ENCODE results near the gene PYGM. TPM values are rescaled to one million over a fixed set of nuclear protein-coding genes. Genes with fewer than 3 reads are reported as not detected.

The PYGM gene
- total and polyA plus RNA-seq, 2 donors (not counting 3 experiments of a cell fraction or from before 2014, with no cell fraction given) = 0.10 to 0.62 TPM

DNA sequence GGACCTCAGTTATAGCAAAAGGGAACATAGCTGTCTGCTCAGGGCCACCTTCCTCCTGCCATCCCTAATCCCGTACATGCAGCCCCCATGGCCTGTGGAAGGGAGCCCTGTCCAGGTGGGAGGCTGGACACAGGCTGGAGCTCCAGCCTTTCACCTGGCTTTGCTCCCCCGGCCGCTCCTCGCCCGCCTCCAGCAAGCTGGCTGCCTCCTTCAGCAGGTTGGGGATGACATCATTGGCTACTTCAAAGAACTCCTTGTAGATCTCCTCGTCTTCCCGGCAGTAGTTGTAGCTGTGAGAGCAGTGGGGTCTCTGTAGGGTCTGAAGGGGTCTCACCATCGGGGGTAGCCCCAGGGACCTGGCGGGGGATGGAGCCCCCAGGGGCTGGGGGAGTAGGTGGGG is 45.7 kb upstream of the PYGM start:
- Histone ChIP-seq H3K9ac (replicated peaks; ENCODE audit: extremely low read depth, insufficient read depth, low read length) (no peak overlapping the region), H3K4me1 (ENCODE audit: control insufficient read depth, extremely low read depth, insufficient read depth, low read length) (peaks cover 35% of the 10 kb centered on the region), H3K36me3 (ENCODE audit: control insufficient read depth in 2 of 2, extremely low read depth in 1 of 2, insufficient read depth in 2 of 2, low read length in 2 of 2) (peaks cover 0 to 25% of the 10 kb centered on the region in 2 experiments), H3K27ac (ENCODE audit: insufficient read depth, low read depth, low read length) (no peak overlapping the region), H3K79me2 (ENCODE audit: control insufficient read depth, insufficient read depth, low read length) (peaks cover 7% of the 10 kb centered on the region), H3K4me2 (ENCODE audit: insufficient read depth, low read length) (no peak overlapping the region), H3K9me3 (replicated peaks; ENCODE audit: control insufficient read depth, insufficient read depth, low read length) (no peaks in the 10 kb centered on the region), H3K4me3 (replicated peaks in 1 of 3; ENCODE audit: insufficient read depth in 1 of 3, low read depth in 1 of 3, low read length in 3 of 3) (no peak overlapping the region), H3K27me3 (ENCODE audit: control insufficient read depth in 2 of 2, insufficient read depth in 2 of 2, low read length in 2 of 2) (no peaks in the 10 kb centered on the region), H4K20me1 (replicated peaks; ENCODE audit: control insufficient read depth, extremely low read depth, insufficient read depth, low read length) (no peaks in the 10 kb centered on the region), H3K9me1 (replicated peaks; ENCODE audit: control insufficient read depth, extremely low read depth, insufficient read depth, low read length) (no peaks in the 10 kb centered on the region), H2AFZ (ENCODE audit: low read depth, low read length) (no peak overlapping the region)
- intact Hi-C loops (cut with micrococcal nuclease) (no loop called here), dilution Hi-C loops (cut with MboI; ENCODE audit: extremely low pct_ligation_motif_present, low sequenced_read_pairs) (no loop called here)
- CTCF ChIA-PET = no interaction called here
- TF ChIP-seq MYC (IDR thresholded peaks at IDR 0.05; ENCODE audit: low read depth, low read length) (no peak), GATA2 (IDR thresholded peaks at IDR 0.05; ENCODE audit: insufficient read depth, insufficient read length, low read depth, low read length) (no peak), EZH2 (IDR thresholded peaks at IDR 0.05; ENCODE audit: borderline replicate concordance, low read depth, low read length, severe bottlenecking) (no peak), POLR2A (IDR thresholded peaks at IDR 0.05; ENCODE audit: low read depth, low read length) (no peak), JUN (IDR thresholded peaks at IDR 0.05; ENCODE audit: borderline replicate concordance, insufficient read depth, insufficient read length, low read depth) (no peak), FOS (IDR thresholded peaks at IDR 0.05; ENCODE audit: borderline replicate concordance, insufficient read depth, low read length) (no peak)
- no peak for FAIRE-seq
- no TSS peak for BruUV-seq (replicated peaks)
- DNase-seq (ENCODE audit: low read depth, low spot score) = no peak
- POLR2A ChIA-PET = no interaction called here

DNA sequence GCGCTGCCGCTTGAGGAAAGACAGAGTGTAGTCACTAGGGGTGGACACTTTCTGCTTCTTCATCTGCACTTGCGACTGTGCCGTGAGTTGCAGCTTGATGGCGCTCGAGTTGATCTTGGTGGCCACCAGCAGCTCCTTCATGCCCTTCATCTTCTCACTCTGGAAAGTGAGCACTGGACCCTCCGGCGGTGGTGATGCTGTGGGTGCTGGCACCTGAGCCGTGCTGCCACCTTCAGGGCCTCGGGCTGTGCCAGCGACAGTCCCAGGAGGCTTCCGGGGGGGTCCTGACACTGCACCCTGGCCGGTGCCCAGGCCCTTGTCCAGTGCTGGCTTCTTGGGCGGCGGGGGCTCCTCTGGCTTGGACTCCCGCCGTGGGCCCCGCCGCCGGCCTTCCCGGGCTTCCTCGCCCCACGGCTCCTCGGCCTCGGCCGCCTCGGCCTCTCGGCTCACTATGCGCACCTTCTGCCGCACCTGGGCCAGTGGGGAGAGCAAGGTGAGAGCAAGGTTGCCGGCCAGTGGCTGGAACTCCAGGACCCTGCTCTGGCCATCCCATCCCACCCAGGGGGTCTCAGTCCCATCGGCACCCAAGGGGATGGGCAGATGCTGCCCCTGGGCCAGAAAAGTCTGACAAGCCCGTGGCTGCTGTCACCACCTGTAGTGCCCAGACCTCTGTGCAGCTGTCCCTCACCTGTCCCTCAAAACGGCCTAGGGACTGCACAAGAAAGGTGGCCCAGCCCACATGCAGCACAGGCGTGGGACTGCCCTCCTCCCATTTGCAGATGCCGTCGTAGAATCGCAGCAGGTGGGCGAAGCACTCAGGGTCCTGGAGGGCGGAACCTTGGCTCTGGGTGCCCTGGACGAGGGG is 44.8 kb upstream of the PYGM start:
- Histone ChIP-seq H3K79me2 (ENCODE audit: control insufficient read depth, insufficient read depth, low read length) (peaks cover 7% of the 10 kb centered on the region), H3K36me3 (ENCODE audit: control insufficient read depth in 2 of 2, extremely low read depth in 1 of 2, insufficient read depth in 2 of 2, low read length in 2 of 2) (peaks cover 0 to 25% of the 10 kb centered on the region in 2 experiments), H3K9me1 (replicated peaks; ENCODE audit: control insufficient read depth, extremely low read depth, insufficient read depth, low read length) (no peaks in the 10 kb centered on the region), H4K20me1 (replicated peaks; ENCODE audit: control insufficient read depth, extremely low read depth, insufficient read depth, low read length) (no peaks in the 10 kb centered on the region), H3K4me2 (ENCODE audit: insufficient read depth, low read length) (no peak overlapping the region), H3K9ac (replicated peaks; ENCODE audit: extremely low read depth, insufficient read depth, low read length) (no peak overlapping the region), H3K4me3 (replicated peaks in 1 of 3; ENCODE audit: insufficient read depth in 1 of 3, low read depth in 1 of 3, low read length in 3 of 3) (no peak overlapping the region), H2AFZ (ENCODE audit: low read depth, low read length) (no peak overlapping the region), H3K27ac (ENCODE audit: insufficient read depth, low read depth, low read length) (no peak overlapping the region), H3K9me3 (replicated peaks; ENCODE audit: control insufficient read depth, insufficient read depth, low read length) (no peaks in the 10 kb centered on the region), H3K27me3 (ENCODE audit: control insufficient read depth in 2 of 2, insufficient read depth in 2 of 2, low read length in 2 of 2) (no peaks in the 10 kb centered on the region), H3K4me1 (ENCODE audit: control insufficient read depth, extremely low read depth, insufficient read depth, low read length) (peaks cover 41% of the 10 kb centered on the region)
- intact Hi-C loops (cut with micrococcal nuclease) = no loop called here
- no peak for TF ChIP-seq POLR2AphosphoS5 (IDR thresholded peaks at IDR 0.05; ENCODE audit: insufficient read depth, low read depth, low read length)
- no peak for TF ChIP-seq POLR2A (IDR thresholded peaks at IDR 0.05; ENCODE audit: low read depth, low read length)
- no peak for TF ChIP-seq JUN (IDR thresholded peaks at IDR 0.05; ENCODE audit: borderline replicate concordance, insufficient read depth, insufficient read length, low read depth)
- no peak for TF ChIP-seq EZH2 (IDR thresholded peaks at IDR 0.05; ENCODE audit: borderline replicate concordance, low read depth, low read length, severe bottlenecking)
- no peak for TF ChIP-seq MYC (IDR thresholded peaks at IDR 0.05; ENCODE audit: low read depth, low read length)
- TF ChIP-seq, protein P1, sequence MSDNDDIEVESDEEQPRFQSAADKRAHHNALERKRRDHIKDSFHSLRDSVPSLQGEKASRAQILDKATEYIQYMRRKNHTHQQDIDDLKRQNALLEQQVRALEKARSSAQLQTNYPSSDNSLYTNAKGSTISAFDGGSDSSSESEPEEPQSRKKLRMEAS (IDR thresholded peaks at IDR 0.05; ENCODE audit: insufficient read depth, insufficient read length) = no peak
- TF ChIP-seq, protein P2, sequence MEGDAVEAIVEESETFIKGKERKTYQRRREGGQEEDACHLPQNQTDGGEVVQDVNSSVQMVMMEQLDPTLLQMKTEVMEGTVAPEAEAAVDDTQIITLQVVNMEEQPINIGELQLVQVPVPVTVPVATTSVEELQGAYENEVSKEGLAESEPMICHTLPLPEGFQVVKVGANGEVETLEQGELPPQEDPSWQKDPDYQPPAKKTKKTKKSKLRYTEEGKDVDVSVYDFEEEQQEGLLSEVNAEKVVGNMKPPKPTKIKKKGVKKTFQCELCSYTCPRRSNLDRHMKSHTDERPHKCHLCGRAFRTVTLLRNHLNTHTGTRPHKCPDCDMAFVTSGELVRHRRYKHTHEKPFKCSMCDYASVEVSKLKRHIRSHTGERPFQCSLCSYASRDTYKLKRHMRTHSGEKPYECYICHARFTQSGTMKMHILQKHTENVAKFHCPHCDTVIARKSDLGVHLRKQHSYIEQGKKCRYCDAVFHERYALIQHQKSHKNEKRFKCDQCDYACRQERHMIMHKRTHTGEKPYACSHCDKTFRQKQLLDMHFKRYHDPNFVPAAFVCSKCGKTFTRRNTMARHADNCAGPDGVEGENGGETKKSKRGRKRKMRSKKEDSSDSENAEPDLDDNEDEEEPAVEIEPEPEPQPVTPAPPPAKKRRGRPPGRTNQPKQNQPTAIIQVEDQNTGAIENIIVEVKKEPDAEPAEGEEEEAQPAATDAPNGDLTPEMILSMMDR (IDR thresholded peaks at IDR 0.05; ENCODE audit: extremely low read depth in 1 of 2, insufficient read depth in 1 of 2, low read depth in 1 of 2, low read length in 2 of 2) = no peak
- no peak for TF ChIP-seq GATA2 (IDR thresholded peaks at IDR 0.05; ENCODE audit: insufficient read depth, insufficient read length, low read depth, low read length)
- no peak for TF ChIP-seq FOS (IDR thresholded peaks at IDR 0.05; ENCODE audit: borderline replicate concordance, insufficient read depth, low read length)
- ChIA-PET POLR2A (no interaction called here), CTCF (interaction anchor here (0.8 to 1.9 kb wide), 4 partner anchors 10 to 84 kb away, joined by 3 to 8 read pairs (median 4); partner anchors contain the start of gene CDC42BPG)
- FAIRE-seq (no peak), DNase-seq (ENCODE audit: low read depth, low spot score) (no peak)
- BruUV-seq (replicated peaks) = no TSS peak
- dilution Hi-C loops (cut with MboI; ENCODE audit: extremely low pct_ligation_motif_present, low sequenced_read_pairs) = no loop called here

All from endothelial cell of umbilical vein (primary cell).